ENCODE results near the gene FOXN3.

FOXN3 gene

DNA sequence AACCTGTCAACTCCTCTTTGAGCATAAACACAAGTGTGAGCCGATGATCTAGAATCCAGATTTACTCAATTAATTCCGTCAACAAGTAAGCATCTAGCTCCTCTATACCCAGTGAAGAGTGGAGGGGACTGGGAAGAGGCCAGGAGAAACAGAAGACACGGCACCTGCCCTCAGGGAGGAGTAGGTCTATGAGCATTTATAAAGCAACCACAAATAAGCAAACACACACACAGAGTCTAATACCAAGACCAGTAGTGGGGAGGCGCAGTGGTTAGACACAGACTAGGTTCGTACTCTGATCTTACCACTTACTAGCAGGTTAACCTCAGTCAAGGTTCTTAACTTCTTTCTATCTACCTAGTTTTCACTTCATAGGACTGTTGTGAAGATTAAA is 5.9 kb upstream of the FOXN3 start:
- no peaks in the 10 kb centered on the region for H3K9me2 ChIP-seq (replicated peaks; ENCODE audit: low read depth, low read length)
- no peak overlapping the region for H3K4me2 ChIP-seq (ENCODE audit: low read depth, low read length, poor library complexity, severe bottlenecking)
- no peak overlapping the region for H3K4me3 ChIP-seq (ENCODE audit: low read length, poor library complexity, severe bottlenecking)
- H3K36me3 ChIP-seq (ENCODE audit: insufficient read depth, low read length) = no peaks in the 10 kb centered on the region; the same call in 1 of the 2 replicates
- no peak overlapping the region for H2AFZ ChIP-seq (ENCODE audit: low read length)
- no peaks in the 10 kb centered on the region for H4K20me1 ChIP-seq (ENCODE audit: insufficient read depth, low read length, poor library complexity, severe bottlenecking)
- no peak overlapping the region for H3K9ac ChIP-seq (ENCODE audit: low read depth, low read length, poor library complexity, severe bottlenecking)
- H3K79me2 ChIP-seq (ENCODE audit: insufficient read depth, low read length) = peaks cover 71% of the 10 kb centered on the region
- TF ChIP-seq EZH2phosphoT487 (IDR thresholded peaks at IDR 0.05; ENCODE audit: borderline replicate concordance) = no peak
- TF ChIP-seq CTCF (conservative IDR thresholded peaks at IDR 0.05; ENCODE audit: low read length) = no peak
- H3K9me3 ChIP-seq (ENCODE audit: insufficient read depth, low read depth, low read length) = no peaks in the 10 kb centered on the region
- peaks cover 50% of the 10 kb centered on the region for H3K4me1 ChIP-seq (ENCODE audit: insufficient read depth, low read length, poor library complexity, severe bottlenecking)
- H3K27me3 ChIP-seq (ENCODE audit: insufficient read depth, low read length, poor library complexity, severe bottlenecking) = no peaks in the 10 kb centered on the region
- H3F3A ChIP-seq (ENCODE audit: low read depth) = no peaks in the 10 kb centered on the region

DNA sequence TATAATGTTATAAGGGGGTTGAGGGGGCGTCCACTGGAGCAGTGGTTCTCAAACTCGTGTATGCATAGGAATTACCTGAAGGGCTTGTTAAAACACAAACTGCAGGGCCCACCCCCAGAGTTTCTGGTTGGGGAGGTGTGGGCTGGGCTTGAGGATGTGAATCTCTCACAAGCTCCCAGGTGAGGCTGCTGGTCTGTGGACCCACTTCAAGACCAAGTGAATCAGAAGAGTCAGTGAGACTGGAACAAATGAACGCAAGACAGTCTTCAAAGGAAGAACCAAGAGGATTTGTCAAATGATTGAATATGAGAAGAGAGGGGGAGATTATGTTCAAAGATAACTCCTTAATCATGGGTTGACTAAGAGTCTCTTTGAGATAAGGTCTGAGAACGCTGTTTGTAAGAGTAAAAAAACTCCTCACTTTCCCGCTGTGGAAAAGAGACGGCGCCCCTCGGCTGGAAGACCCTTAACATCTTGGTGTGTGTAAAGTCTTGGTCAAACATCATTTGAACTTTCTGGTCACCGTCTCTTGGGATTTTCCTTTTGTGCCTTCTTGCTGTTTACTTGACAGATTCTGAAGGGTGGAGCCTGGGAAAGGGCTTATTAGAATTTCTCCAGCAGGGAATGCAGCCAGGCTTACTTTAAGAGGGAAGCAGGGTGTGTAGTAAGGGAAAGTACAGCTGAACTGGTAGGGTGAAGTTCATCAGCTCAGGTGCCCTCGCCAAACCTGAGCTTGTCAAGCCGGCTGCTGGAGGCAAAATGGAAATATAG is 5.3 kb upstream of the FOXN3 start:
- H3K79me2 ChIP-seq (ENCODE audit: insufficient read depth, low read length) = peaks cover 70% of the 10 kb centered on the region
- TF ChIP-seq CTCF (conservative IDR thresholded peaks at IDR 0.05; ENCODE audit: low read length) (no peak), EZH2phosphoT487 (IDR thresholded peaks at IDR 0.05; ENCODE audit: borderline replicate concordance) (no peak)

GRCh38 chr14:89420502-89420901 is 3.5 kb upstream of the FOXN3 start:
- Histone ChIP-seq H3K4me1 (ENCODE audit: insufficient read depth, low read length, poor library complexity, severe bottlenecking) (peaks cover 43% of the 10 kb centered on the region), H3F3A (ENCODE audit: low read depth) (no peaks in the 10 kb centered on the region), H3K9me2 (replicated peaks; ENCODE audit: low read depth, low read length) (no peaks in the 10 kb centered on the region), H3K4me3 (ENCODE audit: low read length, poor library complexity, severe bottlenecking) (no peak overlapping the region), H3K4me2 (ENCODE audit: low read depth, low read length, poor library complexity, severe bottlenecking) (no peak overlapping the region), H3K27me3 (ENCODE audit: insufficient read depth, low read length, poor library complexity, severe bottlenecking) (no peaks in the 10 kb centered on the region), H3K79me2 (ENCODE audit: insufficient read depth, low read length) (peaks cover 68% of the 10 kb centered on the region), H3K36me3 (ENCODE audit: insufficient read depth, low read length) (no peaks in the 10 kb centered on the region; the same call in 1 of the 2 replicates), H3K9ac (ENCODE audit: low read depth, low read length, poor library complexity, severe bottlenecking) (no peak overlapping the region), H3K9me3 (ENCODE audit: insufficient read depth, low read depth, low read length) (no peaks in the 10 kb centered on the region), H4K20me1 (ENCODE audit: insufficient read depth, low read length, poor library complexity, severe bottlenecking) (peaks cover 9% of the 10 kb centered on the region), H2AFZ (ENCODE audit: low read length) (no peak overlapping the region)
- no peak for TF ChIP-seq CTCF (conservative IDR thresholded peaks at IDR 0.05; ENCODE audit: low read length)
- no peak for TF ChIP-seq EZH2phosphoT487 (IDR thresholded peaks at IDR 0.05; ENCODE audit: borderline replicate concordance)

More for the DNA sequence above, 5.3 kb upstream of the FOXN3 start:
- Histone ChIP-seq H3K9me2 (replicated peaks; ENCODE audit: low read depth, low read length) (no peaks in the 10 kb centered on the region), H3K4me1 (ENCODE audit: insufficient read depth, low read length, poor library complexity, severe bottlenecking) (peaks cover 48% of the 10 kb centered on the region), H4K20me1 (ENCODE audit: insufficient read depth, low read length, poor library complexity, severe bottlenecking) (no peaks in the 10 kb centered on the region), H3K36me3 (ENCODE audit: insufficient read depth, low read length) (no peaks in the 10 kb centered on the region; the same call in 1 of the 2 replicates), H3K4me3 (ENCODE audit: low read length, poor library complexity, severe bottlenecking) (no peak overlapping the region), H3K27me3 (ENCODE audit: insufficient read depth, low read length, poor library complexity, severe bottlenecking) (no peaks in the 10 kb centered on the region), H3K9me3 (ENCODE audit: insufficient read depth, low read depth, low read length) (no peaks in the 10 kb centered on the region), H3F3A (ENCODE audit: low read depth) (no peaks in the 10 kb centered on the region), H2AFZ (ENCODE audit: low read length) (no peak overlapping the region), H3K9ac (ENCODE audit: low read depth, low read length, poor library complexity, severe bottlenecking) (no peak overlapping the region), H3K4me2 (ENCODE audit: low read depth, low read length, poor library complexity, severe bottlenecking) (no peak overlapping the region)
